Measurements from ENCODE around the gene RBBP8NL. TPM values are rescaled to one million over a fixed set of nuclear protein-coding genes. Genes with fewer than 3 reads are reported as not detected.

RBBP8NL gene
- total and polyA plus RNA-seq, 2 experiments from 2014 or later = 0.10 to 1.1 TPM

GRCh38 chr20:62404761-62405107, 22.6 kb downstream of the RBBP8NL start:
- Histone ChIP-seq H3K4me3 (no peak overlapping the region), H3K9me2 (ENCODE audit: insufficient read depth) (no peaks in the 10 kb centered on the region), H3K27me3 (ENCODE audit: insufficient read depth) (no peaks in the 10 kb centered on the region), H3K4me1 (ENCODE audit: insufficient read depth) (no peaks in the 10 kb centered on the region; the same call in 1 of the 2 replicates), H3K36me3 (ENCODE audit: insufficient read depth) (no peaks in the 10 kb centered on the region), H3K4me2 (no peak overlapping the region), H3F3A (replicated peaks; ENCODE audit: low read depth) (no peaks in the 10 kb centered on the region), H2AFZ (no peak overlapping the region), H3K27ac (ENCODE audit: low read depth) (no peak overlapping the region), H3K79me2 (replicated peaks; ENCODE audit: insufficient read depth) (no peaks in the 10 kb centered on the region), H4K20me1 (replicated peaks; ENCODE audit: insufficient read depth) (no peaks in the 10 kb centered on the region; the same call in none of the 2 replicates)
- H3K4me3 Mint-ChIP-seq = no peak overlapping the region
- no peaks in the 10 kb centered on the region for H3K9me3 Mint-ChIP-seq
- TF ChIP-seq EZH2phosphoT487 (IDR thresholded peaks at IDR 0.05; ENCODE audit: unreplicated experiment) (no peak), NANOG (IDR thresholded peaks at IDR 0.05; ENCODE audit: borderline replicate concordance) (no peak), ZNF462 (CRISPR knock-in tag; IDR thresholded peaks at IDR 0.05) (no peak), POLR2AphosphoS5 (IDR thresholded peaks at IDR 0.05; ENCODE audit: low read depth) (no peak), CTCF (conservative IDR thresholded peaks at IDR 0.05; ENCODE audit: low read depth in 2 of 2) (no peak), ZNF114 (CRISPR knock-in tag; IDR thresholded peaks at IDR 0.05) (no peak), REST (IDR thresholded peaks at IDR 0.05; ENCODE audit: unreplicated experiment) (no peak), CREB1 (CRISPR knock-in tag; IDR thresholded peaks at IDR 0.05; ENCODE audit: low read depth) (no peak), JUNB (IDR thresholded peaks at IDR 0.05; ENCODE audit: unreplicated experiment) (no peak), ETS1 (IDR thresholded peaks at IDR 0.05) (no peak), ZNF331 (CRISPR knock-in tag; IDR thresholded peaks at IDR 0.05; ENCODE audit: low read depth) (no peak), STAT1 (IDR thresholded peaks at IDR 0.05; ENCODE audit: unreplicated experiment) (no peak), EZH2 (IDR thresholded peaks at IDR 0.05; ENCODE audit: low read depth, unreplicated experiment) (no peak)
- peaks cover 15% of the 10 kb centered on the region for H3K27me3 Mint-ChIP-seq (ENCODE audit: insufficient read depth, low read depth, poor library complexity)
- DNase-seq (ENCODE audit: low spot score) (no peak), ATAC-seq (no peak)
- H3K27ac Mint-ChIP-seq = no peak overlapping the region
- peaks cover 5% of the 10 kb centered on the region; the same call in 1 of the 3 replicates for H3K36me3 Mint-ChIP-seq (ENCODE audit: low read depth)
- H3K4me1 Mint-ChIP-seq = peaks cover 17% of the 10 kb centered on the region

Data from GM23338 (cell line).